ENCODE measurements around the gene KRTAP5-3. TPM values are rescaled to one million over a fixed set of nuclear protein-coding genes. Genes with fewer than 3 reads are reported as not detected.

The KRTAP5-3 gene
- total and polyA plus RNA-seq, 2 of the 8 experiments (the other 6 are each of a cell fraction or from before 2014, with no cell fraction given) = not detected

DNA sequence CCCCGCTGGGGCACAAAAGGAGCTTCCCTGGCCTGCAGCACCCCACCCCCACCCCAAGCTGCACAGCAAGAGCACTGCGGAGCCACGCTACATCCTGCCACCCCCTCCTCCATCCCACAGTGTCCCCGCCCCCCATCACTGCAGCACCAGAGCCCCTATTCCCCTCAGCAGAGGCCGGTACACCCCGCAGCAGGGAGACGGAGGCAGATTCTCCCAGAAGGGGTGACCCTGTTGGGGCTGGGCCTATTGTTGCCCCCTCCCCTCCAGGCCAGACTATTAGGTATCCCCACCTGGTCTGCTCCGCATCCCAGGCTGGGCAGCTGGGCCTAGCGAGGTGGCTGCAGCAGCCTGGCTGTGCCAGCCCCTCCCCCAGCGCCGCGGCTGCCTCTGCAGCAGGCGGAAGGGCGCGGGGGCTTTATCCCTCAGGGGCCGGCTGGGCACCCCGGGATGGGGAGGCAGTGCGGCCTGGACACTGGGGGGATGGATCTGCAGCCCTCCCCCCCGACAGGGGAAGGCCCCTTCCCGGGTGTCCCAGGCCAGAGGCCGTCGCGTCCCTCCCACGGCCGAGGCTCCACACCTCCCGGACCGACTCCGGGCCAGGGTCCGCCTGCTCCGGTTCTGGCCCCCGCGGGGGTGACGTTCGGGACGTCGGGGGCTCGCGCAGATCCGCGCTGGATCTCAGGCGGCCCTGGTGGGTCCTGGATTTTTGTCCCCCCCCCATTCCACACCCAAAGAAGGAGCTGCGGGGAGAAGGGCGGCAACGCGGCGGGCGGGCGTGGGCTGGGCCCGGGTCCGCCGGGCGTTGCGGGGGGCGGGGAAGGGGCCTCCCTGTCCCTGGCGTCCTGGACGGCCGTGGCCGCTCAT, 37.1 kb downstream of the KRTAP5-3 start:
- DNase-seq (ENCODE audit: low read depth in 1 of 2, low spot score in 2 of 2) (peak in 1 of 2 experiments; percentile 73), FAIRE-seq (no peak)
- H3K27me3 ChIP-seq (replicated peaks in 1 of 4; ENCODE audit: control insufficient read depth in 3 of 4, extremely low read depth in 1 of 4, insufficient read depth in 3 of 4, low read length in 3 of 4) = peaks cover 18 to 54% (median 49%) of the 10 kb centered on the region in 4 experiments

More for the DNA sequence above, 37.1 kb downstream of the KRTAP5-3 start:
- H2BK12ac ChIP-seq (ENCODE audit: low read depth, low read length) = no peak overlapping the region
- H2BK120ac ChIP-seq (replicated peaks; ENCODE audit: low read depth, low read length) = no peak overlapping the region
- no peak overlapping the region; the same call in 1 of the 2 replicates for H3K18ac ChIP-seq (ENCODE audit: extremely low read depth, low read length)
- no peak overlapping the region for H2AFZ ChIP-seq (ENCODE audit: low read length)
- H4K91ac ChIP-seq (replicated peaks; ENCODE audit: insufficient read length, low read length) = no peak overlapping the region
- H3K56ac ChIP-seq (replicated peaks; ENCODE audit: insufficient read length, low read depth, low read length) = no peak overlapping the region
- no peak overlapping the region for H3K9ac ChIP-seq (replicated peaks in 1 of 4; ENCODE audit: extremely low read depth in 1 of 4, low read depth in 3 of 4, low read length in 3 of 4)
- peak overlapping the region; percentile 23 to 63 (median 34) for H3K4me3 ChIP-seq (ENCODE audit: extremely low read depth in 1 of 4, insufficient read depth in 2 of 4, low read depth in 3 of 4, low read length in 4 of 4)
- TF ChIP-seq, protein P1, sequence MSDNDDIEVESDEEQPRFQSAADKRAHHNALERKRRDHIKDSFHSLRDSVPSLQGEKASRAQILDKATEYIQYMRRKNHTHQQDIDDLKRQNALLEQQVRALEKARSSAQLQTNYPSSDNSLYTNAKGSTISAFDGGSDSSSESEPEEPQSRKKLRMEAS (IDR thresholded peaks at IDR 0.05) = 0 out of 2 replicates have a peak, but pooled peaks have one; percentile 8
- TF ChIP-seq GTF2F1 (IDR thresholded peaks at IDR 0.05; ENCODE audit: borderline replicate concordance, low read depth, low read length) = no peak
- TF ChIP-seq ASH2L (IDR thresholded peaks at IDR 0.05; ENCODE audit: low read length) = peak; percentile 33
- TF ChIP-seq EZH2 (IDR thresholded peaks at IDR 0.05; ENCODE audit: low read depth, low read length, severe bottlenecking) = peak; percentile 23
- TF ChIP-seq KDM1A (IDR thresholded peaks at IDR 0.05; ENCODE audit: borderline replicate concordance, low read length) = 0 out of 2 replicates have a peak, but pooled peaks have one; percentile 5
- TF ChIP-seq RNF2 (IDR thresholded peaks at IDR 0.05; ENCODE audit: borderline replicate concordance, low read depth, low read length, missing control alignments, poor library complexity, severe bottlenecking) = no peak
- peak; percentile 52 for TF ChIP-seq SUZ12 (IDR thresholded peaks at IDR 0.05; ENCODE audit: low read length)
- no peak overlapping the region for H2AK5ac ChIP-seq (ENCODE audit: low read depth, low read length)
- peaks cover 4 to 21% of the 10 kb centered on the region in 2 experiments for H4K20me1 ChIP-seq (replicated peaks in 1 of 2; ENCODE audit: control insufficient read depth in 1 of 2, insufficient read depth in 2 of 2, low read length in 2 of 2)
- H3K23me2 ChIP-seq (ENCODE audit: low read depth, low read length) = no peaks in the 10 kb centered on the region; the same call in 1 of the 2 replicates
- peaks cover 0 to 51% (median 34%) of the 10 kb centered on the region in 4 experiments; a peak in 6 of 7 replicates for H3K4me1 ChIP-seq (replicated peaks in 1 of 4; ENCODE audit: control insufficient read depth in 3 of 4, insufficient read depth in 4 of 4, low read length in 3 of 4)
- ChIA-PET POLR2A (ENCODE audit: partially characterized antibody) (interaction anchor here (0.7 to 6.9 kb wide), 8 partner anchors 9 to 220 kb away, joined by 3 to 58 read pairs (median 4); no protein-coding TSS in a partner anchor), CTCF (ENCODE audit: partially characterized antibody) (interaction anchor here (0.6 to 9.1 kb wide), 5 partner anchors 16 to 1120 kb away, joined by 3 to 100 read pairs (median 3); no protein-coding TSS in a partner anchor)
- H4K8ac ChIP-seq (ENCODE audit: extremely low read depth, insufficient read depth, low read length) = no peak overlapping the region; the same call in 1 of the 2 replicates
- H3K23ac ChIP-seq (ENCODE audit: insufficient read length) = no peak overlapping the region
- no peaks in the 10 kb centered on the region for H3K36me3 ChIP-seq (ENCODE audit: control insufficient read depth in 2 of 4, insufficient read depth in 4 of 4, low read length in 3 of 4)
- no peak overlapping the region for H2BK15ac ChIP-seq (ENCODE audit: low read length)
- H3K79me1 ChIP-seq (ENCODE audit: low read depth, low read length) = no peaks in the 10 kb centered on the region
- peak overlapping the region; percentile 53 to 83 for H3K4me2 ChIP-seq (ENCODE audit: insufficient read depth in 1 of 2, low read depth in 2 of 2, low read length in 2 of 2)
- no peak overlapping the region for H3K27ac ChIP-seq (ENCODE audit: low read depth, low read length)
- H3K4ac ChIP-seq (replicated peaks; ENCODE audit: insufficient read length, low read depth, low read length) = no peak overlapping the region
- no peaks in the 10 kb centered on the region for H3K79me2 ChIP-seq (ENCODE audit: control insufficient read depth in 1 of 2, insufficient read depth in 2 of 2, low read length in 2 of 2)
- no peak overlapping the region for H4K5ac ChIP-seq (ENCODE audit: insufficient read length, low read depth, low read length)
- H2BK5ac ChIP-seq (ENCODE audit: low read depth, low read length) = no peak overlapping the region; the same call in 1 of the 2 replicates
- 6% methylated on average over 25 of the region's 58 CpGs; no CpG with 5 or more reads in 1 of the 2 experiments for WGBS, 2 experiments (ENCODE audit: extremely low coverage in 1 of 2, insufficient coverage in 1 of 2, insufficient read length in 1 of 2, insufficient replicate concordance in 2 of 2, low coverage in 1 of 2, low lambda C conversion rate in 2 of 2, missing lambda C conversion rate in 1 of 2)
- H2BK20ac ChIP-seq (ENCODE audit: low read length) = no peak overlapping the region; the same call in 1 of the 2 replicates
- no peak overlapping the region for H3K14ac ChIP-seq (ENCODE audit: insufficient read length)
- no peaks in the 10 kb centered on the region for H3K9me3 ChIP-seq (ENCODE audit: insufficient read depth in 2 of 2, low read depth in 1 of 2, low read length in 1 of 2)

All from H1 (cell line).